ENCODE data around the gene TUBB3. TPM values are rescaled to one million over a fixed set of nuclear protein-coding genes. Genes with fewer than 3 reads are reported as not detected.

TUBB3 gene
- total RNA-seq, 1 donor from 2014 or later, result 84.9 TPM

DNA sequence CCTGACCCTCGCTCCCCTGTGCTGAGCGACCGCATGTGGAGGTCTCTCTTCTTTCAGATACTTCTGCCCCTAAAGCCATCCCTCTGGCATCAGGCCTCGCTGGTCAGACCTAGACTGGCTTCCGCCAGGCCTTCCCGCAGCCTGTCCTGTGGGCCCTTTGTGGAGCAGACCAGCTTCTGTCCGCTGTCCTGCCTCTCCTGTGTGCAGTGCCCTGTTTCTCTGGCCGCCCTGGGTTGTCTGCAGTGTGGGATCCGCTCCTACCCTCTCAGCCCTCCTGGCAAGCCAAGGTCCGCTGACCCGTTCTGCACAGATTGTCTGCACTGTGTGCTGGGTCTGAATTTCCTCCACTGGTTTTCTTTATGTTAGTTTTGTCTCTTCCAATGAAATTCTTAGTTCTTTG, 25.9 kb upstream of the TUBB3 start:
- TF ChIP-seq, protein P1, sequence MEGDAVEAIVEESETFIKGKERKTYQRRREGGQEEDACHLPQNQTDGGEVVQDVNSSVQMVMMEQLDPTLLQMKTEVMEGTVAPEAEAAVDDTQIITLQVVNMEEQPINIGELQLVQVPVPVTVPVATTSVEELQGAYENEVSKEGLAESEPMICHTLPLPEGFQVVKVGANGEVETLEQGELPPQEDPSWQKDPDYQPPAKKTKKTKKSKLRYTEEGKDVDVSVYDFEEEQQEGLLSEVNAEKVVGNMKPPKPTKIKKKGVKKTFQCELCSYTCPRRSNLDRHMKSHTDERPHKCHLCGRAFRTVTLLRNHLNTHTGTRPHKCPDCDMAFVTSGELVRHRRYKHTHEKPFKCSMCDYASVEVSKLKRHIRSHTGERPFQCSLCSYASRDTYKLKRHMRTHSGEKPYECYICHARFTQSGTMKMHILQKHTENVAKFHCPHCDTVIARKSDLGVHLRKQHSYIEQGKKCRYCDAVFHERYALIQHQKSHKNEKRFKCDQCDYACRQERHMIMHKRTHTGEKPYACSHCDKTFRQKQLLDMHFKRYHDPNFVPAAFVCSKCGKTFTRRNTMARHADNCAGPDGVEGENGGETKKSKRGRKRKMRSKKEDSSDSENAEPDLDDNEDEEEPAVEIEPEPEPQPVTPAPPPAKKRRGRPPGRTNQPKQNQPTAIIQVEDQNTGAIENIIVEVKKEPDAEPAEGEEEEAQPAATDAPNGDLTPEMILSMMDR (IDR thresholded peaks at IDR 0.05), result no peak
- H3K27ac Mint-ChIP-seq (ENCODE audit: unreplicated experiment), result no peak overlapping the region
- no peak for DNase-seq (ENCODE audit: extremely low spot score, unreplicated experiment)
- no peaks in the 10 kb centered on the region for H3K9me3 Mint-ChIP-seq (ENCODE audit: unreplicated experiment)
- no peaks in the 10 kb centered on the region for H3K27me3 Mint-ChIP-seq (ENCODE audit: unreplicated experiment)
- H3K4me1 Mint-ChIP-seq (ENCODE audit: unreplicated experiment), result no peaks in the 10 kb centered on the region
- H3K36me3 Mint-ChIP-seq (ENCODE audit: unreplicated experiment), result peaks cover 46% of the 10 kb centered on the region
- no peak overlapping the region for H3K4me3 Mint-ChIP-seq (ENCODE audit: unreplicated experiment)

DNA sequence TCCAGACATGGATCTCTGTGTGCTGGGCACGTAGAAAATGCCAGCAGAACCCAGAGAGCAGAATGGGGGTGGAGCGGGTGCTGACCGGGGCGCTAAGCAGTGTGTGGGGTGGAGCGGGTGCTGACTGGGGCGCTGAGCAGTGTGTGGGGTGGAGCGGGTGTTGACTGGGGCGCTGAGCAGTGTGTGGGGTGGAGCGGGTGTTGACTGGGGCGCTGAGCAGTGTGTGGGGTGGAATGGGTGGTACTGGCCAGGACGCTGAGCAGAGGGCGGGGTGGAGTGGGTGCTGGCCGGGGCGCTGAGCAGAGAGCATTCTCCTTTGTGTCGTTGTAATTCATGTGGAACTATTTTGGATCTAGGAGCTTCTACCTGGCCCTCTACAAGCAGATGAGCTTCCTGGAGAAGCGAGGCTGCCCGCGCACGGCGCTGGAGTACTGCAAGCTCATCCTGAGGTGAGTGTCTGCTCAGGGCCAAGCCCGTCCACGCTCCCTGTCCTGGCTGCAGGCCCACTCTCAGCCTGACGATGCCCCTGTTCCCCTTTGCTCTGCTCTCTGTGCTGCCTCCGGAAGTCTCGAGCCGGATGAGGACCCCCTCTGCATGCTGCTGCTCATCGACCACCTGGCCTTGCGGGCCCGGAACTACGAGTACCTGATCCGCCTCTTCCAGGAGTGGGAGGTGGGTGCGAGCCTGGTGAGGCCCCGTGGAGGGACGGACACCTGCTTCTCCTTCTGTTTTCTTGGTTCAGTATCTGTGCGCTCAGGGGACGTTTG, 24.8 kb upstream of the TUBB3 start:
- no peak for DNase-seq (ENCODE audit: extremely low spot score, unreplicated experiment)
- TF ChIP-seq, protein P1 (IDR thresholded peaks at IDR 0.05), result no peak
- H3K36me3 Mint-ChIP-seq (ENCODE audit: unreplicated experiment), result peaks cover 41% of the 10 kb centered on the region
- H3K9me3 Mint-ChIP-seq (ENCODE audit: unreplicated experiment), result no peaks in the 10 kb centered on the region
- H3K27ac Mint-ChIP-seq (ENCODE audit: unreplicated experiment), result no peak overlapping the region
- no peak overlapping the region for H3K4me3 Mint-ChIP-seq (ENCODE audit: unreplicated experiment)
- no peaks in the 10 kb centered on the region for H3K27me3 Mint-ChIP-seq (ENCODE audit: unreplicated experiment)
- H3K4me1 Mint-ChIP-seq (ENCODE audit: unreplicated experiment), result no peaks in the 10 kb centered on the region

DNA sequence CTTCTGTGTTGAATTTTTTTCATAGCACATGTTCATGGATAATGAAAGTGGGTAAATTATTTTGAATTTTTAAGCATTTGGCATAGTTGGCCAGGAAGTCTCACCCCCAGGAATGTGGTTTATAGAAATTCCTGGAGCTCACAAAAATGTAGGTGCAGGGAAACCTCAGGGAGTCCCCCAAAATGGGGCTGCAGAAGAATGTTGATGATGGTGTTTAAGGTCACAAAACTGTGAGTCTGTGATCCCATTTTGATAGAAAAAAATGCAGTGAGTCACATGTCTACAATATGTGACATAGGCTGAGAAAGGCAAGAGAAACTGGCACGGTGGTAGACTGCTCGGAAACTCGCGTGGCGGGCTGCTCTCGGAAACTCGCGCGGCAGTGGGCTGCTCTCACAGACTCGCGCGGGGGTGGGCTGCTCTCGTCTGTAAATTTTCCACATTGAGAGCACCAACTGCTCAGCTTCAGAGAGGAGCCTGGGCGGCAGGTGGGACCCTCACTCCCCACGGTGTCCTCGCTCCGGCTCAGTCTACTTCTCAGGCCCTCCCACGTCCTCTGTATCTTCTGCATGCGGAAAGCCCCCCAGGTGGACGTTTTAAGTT, 23.2 kb upstream of the TUBB3 start:
- no peaks in the 10 kb centered on the region for H3K9me3 Mint-ChIP-seq (ENCODE audit: unreplicated experiment)
- H3K4me1 Mint-ChIP-seq (ENCODE audit: unreplicated experiment), result no peaks in the 10 kb centered on the region
- no peak overlapping the region for H3K4me3 Mint-ChIP-seq (ENCODE audit: unreplicated experiment)
- H3K27ac Mint-ChIP-seq (ENCODE audit: unreplicated experiment), result no peak overlapping the region
- TF ChIP-seq, protein P1 (IDR thresholded peaks at IDR 0.05), result no peak
- peaks cover 46% of the 10 kb centered on the region for H3K36me3 Mint-ChIP-seq (ENCODE audit: unreplicated experiment)
- DNase-seq (ENCODE audit: extremely low spot score, unreplicated experiment), result no peak
- no peaks in the 10 kb centered on the region for H3K27me3 Mint-ChIP-seq (ENCODE audit: unreplicated experiment)

DNA sequence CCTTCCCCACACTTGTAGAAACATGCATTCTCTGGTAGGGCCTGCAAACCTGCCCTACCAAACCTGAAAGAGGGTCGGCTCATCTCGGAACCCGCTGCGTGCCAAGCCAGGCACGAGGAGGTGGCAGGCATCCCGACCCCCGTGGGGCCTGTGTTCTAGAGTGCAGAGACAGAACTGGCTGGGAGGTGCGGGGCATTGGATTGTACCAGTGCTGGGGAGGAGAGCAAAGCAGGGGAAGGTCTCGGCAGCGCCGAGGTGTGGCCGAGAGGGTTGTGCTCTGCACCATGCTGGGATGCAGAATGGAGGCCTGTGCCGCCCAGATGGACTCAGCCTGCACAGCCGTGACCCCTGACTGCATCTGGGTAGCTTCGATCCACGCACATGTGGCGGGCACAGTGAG, 22.3 kb upstream of the TUBB3 start:
- Mint-ChIP-seq H3K36me3 (ENCODE audit: unreplicated experiment) (peaks cover 47% of the 10 kb centered on the region), H3K4me3 (ENCODE audit: unreplicated experiment) (no peak overlapping the region)
- TF ChIP-seq, protein P1 (IDR thresholded peaks at IDR 0.05), result no peak

DNA sequence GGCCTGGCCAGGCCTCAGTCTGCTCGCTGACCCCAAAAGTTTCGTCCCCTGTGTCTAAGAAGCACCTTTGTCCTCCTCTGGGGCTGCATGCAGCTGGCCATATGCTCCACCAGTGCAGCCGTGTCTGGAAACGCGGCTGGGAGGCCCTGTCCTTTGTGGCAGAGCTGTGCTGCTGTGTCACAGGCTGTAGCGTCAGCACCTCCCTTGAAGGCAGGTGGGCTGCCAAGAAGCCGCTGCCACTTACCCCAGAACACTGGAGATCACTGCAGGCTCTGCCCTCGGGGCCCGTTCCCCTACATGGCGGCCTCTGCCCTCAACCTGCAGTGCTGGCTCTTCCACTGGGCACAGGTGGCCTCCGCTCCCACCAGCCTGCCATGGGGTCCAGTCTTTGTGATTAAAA, 20.2 kb upstream of the TUBB3 start:
- no peak overlapping the region for H3K27ac Mint-ChIP-seq (ENCODE audit: unreplicated experiment)
- no peaks in the 10 kb centered on the region for H3K27me3 Mint-ChIP-seq (ENCODE audit: unreplicated experiment)
- no peaks in the 10 kb centered on the region for H3K9me3 Mint-ChIP-seq (ENCODE audit: unreplicated experiment)
- H3K36me3 Mint-ChIP-seq (ENCODE audit: unreplicated experiment), result peaks cover 47% of the 10 kb centered on the region
- no peaks in the 10 kb centered on the region for H3K4me1 Mint-ChIP-seq (ENCODE audit: unreplicated experiment)
- no peak overlapping the region for H3K4me3 Mint-ChIP-seq (ENCODE audit: unreplicated experiment)
- TF ChIP-seq, protein P1 (IDR thresholded peaks at IDR 0.05), result no peak
- no peak for DNase-seq (ENCODE audit: extremely low spot score, unreplicated experiment)

More for the DNA sequence above, 22.3 kb upstream of the TUBB3 start:
- no peak for DNase-seq (ENCODE audit: extremely low spot score, unreplicated experiment)
- Mint-ChIP-seq H3K27ac (ENCODE audit: unreplicated experiment) (no peak overlapping the region), H3K4me1 (ENCODE audit: unreplicated experiment) (no peaks in the 10 kb centered on the region), H3K9me3 (ENCODE audit: unreplicated experiment) (no peaks in the 10 kb centered on the region), H3K27me3 (ENCODE audit: unreplicated experiment) (no peaks in the 10 kb centered on the region)

Measured in osteocyte (in vitro differentiated cells).